ENCODE results near the gene HIPK3. TPM values are rescaled to one million over a fixed set of nuclear protein-coding genes. Genes with fewer than 3 reads are reported as not detected.
A peak's percentile ranks its signal among the peaks of the same experiment; 100 is the strongest.
"Not testable (repeated sequence)": the region's sequence is repeated elsewhere in the genome, so short reads cannot be mapped to it uniquely, and the experiment has no call there.

The HIPK3 gene
- total RNA-seq, 1 donor from 2014 or later: 330 TPM

- DNase-seq: no peak
These were observed 1.5 kb downstream of the HIPK3 start for GRCh38 chr11:33258631-33259205.

GRCh38 chr11:33259869-33260268, 2.7 kb downstream of the HIPK3 start:
- peak; percentile 26 for DNase-seq

- DNase-seq: not testable (repeated sequence)
These were observed 4.2 kb downstream of the HIPK3 start for GRCh38 chr11:33261350-33261749.

GRCh38 chr11:33262011-33262645, 4.9 kb downstream of the HIPK3 start:
- DNase-seq: peak; percentile 60

GRCh38 chr11:33263549-33263948, 6.4 kb downstream of the HIPK3 start:
- no peak for DNase-seq

GRCh38 chr11:33264926-33265325, 7.7 kb downstream of the HIPK3 start:
- DNase-seq: no peak

- no peak for DNase-seq
These were observed 9.4 kb downstream of the HIPK3 start for GRCh38 chr11:33266393-33267215.

- peak; percentile 38 for DNase-seq
These were observed 11.9 kb downstream of the HIPK3 start for GRCh38 chr11:33268945-33269540.

GRCh38 chr11:33269822-33270221, 12.6 kb downstream of the HIPK3 start:
- no peak for DNase-seq

GRCh38 chr11:33271059-33271458, 13.9 kb downstream of the HIPK3 start:
- DNase-seq: no peak

GRCh38 chr11:33272338-33273107, 15.3 kb downstream of the HIPK3 start:
- DNase-seq: no peak

GRCh38 chr11:33273656-33274055, 16.5 kb downstream of the HIPK3 start:
- DNase-seq: no peak

GRCh38 chr11:33280411-33280810, 23.2 kb downstream of the HIPK3 start:
- no peak for DNase-seq

GRCh38 chr11:33281758-33282157, 24.6 kb downstream of the HIPK3 start:
- DNase-seq: no peak

- no peak for DNase-seq
These were observed 27.6 kb downstream of the HIPK3 start for GRCh38 chr11:33284818-33285217.

- DNase-seq: peak; percentile 54
These were observed 33.1 kb downstream of the HIPK3 start for GRCh38 chr11:33290319-33290718.

- peak; percentile 73 for DNase-seq
These were observed 34.0 kb downstream of the HIPK3 start for GRCh38 chr11:33291004-33291777.

GRCh38 chr11:33292311-33292710, 35.1 kb downstream of the HIPK3 start:
- DNase-seq: no peak

GRCh38 chr11:33294224-33294623, 37.0 kb downstream of the HIPK3 start:
- no peak for DNase-seq

GRCh38 chr11:33294797-33295196, 37.6 kb downstream of the HIPK3 start:
- DNase-seq: no peak

- no peak for DNase-seq
These were observed 39.5 kb downstream of the HIPK3 start for GRCh38 chr11:33296695-33297094.
